K562 (cell line): ENCODE measurements around the gene ACE. TPM values are rescaled to one million over a fixed set of nuclear protein-coding genes. Genes with fewer than 3 reads are reported as not detected.

Source experiments
- ATAC-seq: fragments of 200-7000 bp; cut with Tn5 transposase; 3 replicates; pipeline ENCODE4 v1.9.1; 2020; ENCODE audit warnings: moderate library complexity
- BruUV-seq: library from RNA; stranded (reverse); fragments of 400-500 nt; replicated peaks from 2 replicates; lab custom pipeline; 2021; lab: Mats Ljungman, UMichigan
- CTCF ChIA-PET: fragments of 300-600 bp; formaldehyde crosslinking; extraction: SDS; loops from one replicate; lab custom pipeline; 2021; ENCODE audit warnings: low intra/inter-chr PET ratio; lab: Yijun Ruan, JAX
- POLR2A ChIA-PET: fragments of 300-600, 350-650 bp; sonication (Branson Sonifier 250); formaldehyde crosslinking; extraction: SDS; loops from one replicate; lab custom pipeline; 2021; ENCODE audit warnings: antibody characterized with exemption, inconsistent platforms; lab: Yijun Ruan, JAX
- DNase-seq, 4 experiments: peaks; one replicate each; pipeline versions ENCODE4 v3.0.0 to v3.0.0-alpha.2; 2011 to 2018; ENCODE audit warnings: low spot score in 3 of 4, mixed read lengths in 3 of 4; ENCODE audit errors: extremely low read depth in 1 of 4
- FAIRE-seq: peaks from 2 replicates; lab custom pipeline; 2011; peaks lifted over from hg19 to GRCh38; lab: Jason Lieb, UNC
- H2AFZ ChIP-seq: 2 replicates; pipeline ENCODE4 v1.6.0; 2011; ENCODE audit warnings: low read depth, low read length, control low read depth, inconsistent platforms
- H3K27ac ChIP-seq: fragments of 200-600 bp; 3 replicates; pipeline ENCODE4 v1.8.0; 2011; ENCODE audit warnings: low read depth, mild to moderate bottlenecking, control low read depth, inconsistent platforms, low read length, moderate library complexity, mixed read lengths; ENCODE audit errors: extremely low read depth
- H3K27me3 ChIP-seq, 2 experiments: fragments of 300-600 bp in 1 of 2; 2 replicates in 1 of 2; 3 replicates in 1 of 2; pipeline versions ENCODE4 v1.6.0 to v1.8.0; 2011; ENCODE audit warnings: inconsistent platforms in 2 of 2, low read length in 2 of 2, mild to moderate bottlenecking in 1 of 2, mixed read lengths in 1 of 2, moderate library complexity in 1 of 2; ENCODE audit not compliant: control insufficient read depth in 2 of 2, insufficient read depth in 2 of 2
- H3K36me3 ChIP-seq: fragments of 300-600 bp; 3 replicates; pipeline ENCODE4 v1.8.0; 2011; ENCODE audit warnings: mild to moderate bottlenecking, low read length, inconsistent platforms; ENCODE audit not compliant: control insufficient read depth, insufficient read depth
- H3K4me1 ChIP-seq, 2 experiments: fragments of 200-600 bp in 1 of 2; replicated peaks in 1 of 2; 2 replicates in 1 of 2; 3 replicates in 1 of 2; pipeline versions ENCODE4 v1.5.1 to v1.8.0; 2011; ENCODE audit warnings: inconsistent platforms in 2 of 2, low read length in 2 of 2, mild to moderate bottlenecking in 1 of 2, mixed read lengths in 1 of 2, moderate library complexity in 1 of 2; ENCODE audit not compliant: control insufficient read depth in 2 of 2, insufficient read depth in 2 of 2
- H3K4me2 ChIP-seq: 2 replicates; pipeline ENCODE4 v1.6.1; 2011; ENCODE audit warnings: low read length, control low read depth, inconsistent platforms, mixed read lengths; ENCODE audit not compliant: insufficient read depth
- H3K4me3 ChIP-seq: fragments of 200-600 bp; sonication (generic), shearing (Covaris generic); 2 replicates; pipeline ENCODE4 v1.5.1; 2016; ENCODE audit warnings: control low read depth, inconsistent platforms
- H3K79me2 ChIP-seq: fragments of 200-600 bp; 3 replicates; pipeline ENCODE4 v1.8.0; 2011; ENCODE audit warnings: low read length, inconsistent platforms; ENCODE audit not compliant: control insufficient read depth, insufficient read depth
- H3K9ac ChIP-seq, 2 experiments: 2 replicates each; pipeline versions ENCODE4 v1.6.0 to v1.6.1; 2011; ENCODE audit warnings: low read depth in 2 of 2, low read length in 2 of 2, control low read depth in 1 of 2, inconsistent platforms in 1 of 2, mild to moderate bottlenecking in 1 of 2, mixed read lengths in 1 of 2; ENCODE audit not compliant: insufficient read depth in 1 of 2
- H3K9me1 ChIP-seq: one replicate; pipeline ENCODE4 v1.6.0; 2011; ENCODE audit warnings: inconsistent platforms, mild to moderate bottlenecking, low read length, moderate library complexity; ENCODE audit not compliant: control insufficient read depth, insufficient read depth
- H3K9me3 ChIP-seq: replicated peaks from 2 replicates; pipeline ENCODE4 v1.5.1; 2011; ENCODE audit warnings: low read depth, low read length, inconsistent platforms; ENCODE audit not compliant: control insufficient read depth, insufficient read depth
- H4K20me1 ChIP-seq: replicated peaks from 2 replicates; pipeline ENCODE4 v1.6.1; 2011; ENCODE audit warnings: low read length, inconsistent platforms, mixed read lengths; ENCODE audit not compliant: control insufficient read depth, insufficient read depth
- ARNT ChIP-seq, 2 experiments: fragments of 450-650 bp; IDR thresholded peaks; 2 replicates each; pipeline ENCODE4 v1.6.1; 2016; ENCODE audit warnings: mild to moderate bottlenecking in 1 of 2
- BHLHE40 ChIP-seq: IDR thresholded peaks from 2 replicates; pipeline ENCODE4 v1.6.1; 2011; ENCODE audit warnings: low read length, improper control_type of control experiment
- FOXJ2 ChIP-seq: fragments of 200-800 bp; sonication (Bioruptor generic); IDR thresholded peaks from 2 replicates; pipeline ENCODE4 v1.6.1; 2016; ENCODE audit warnings: missing genetic modification characterization, missing compliant biosample characterization
- GABPB1 ChIP-seq: sonication (generic); formaldehyde crosslinking; IDR thresholded peaks from 2 replicates; pipeline ENCODE4 v1.8.0; 2022; ENCODE audit warnings: mild to moderate bottlenecking, missing genetic modification reagents
- HBP1 ChIP-seq: fragments of 450-650 bp; formaldehyde crosslinking; IDR thresholded peaks from 2 replicates; pipeline ENCODE4 v1.4.0; 2022; ENCODE audit warnings: missing genetic modification characterization
- L3MBTL2 ChIP-seq: fragments of 450-650 bp; IDR thresholded peaks from 2 replicates; pipeline ENCODE4 v1.6.1; 2016; ENCODE audit warnings: mild to moderate bottlenecking, moderate library complexity
- MITF ChIP-seq: IDR thresholded peaks from 2 replicates; pipeline ENCODE4 v1.6.1; 2014; ENCODE audit warnings: antibody characterized with exemption
- NCOA1 ChIP-seq: fragments of 450-650 bp; IDR thresholded peaks from 2 replicates; pipeline ENCODE4 v1.6.1; 2016; ENCODE audit warnings: low read depth
- SETDB1 ChIP-seq: IDR thresholded peaks from one replicate; pipeline ENCODE4 v1.6.1; 2012; ENCODE audit warnings: low read length, control low read depth, inconsistent platforms
- SLC30A9 ChIP-seq: fragments of 250-450 bp; sonication (Bioruptor Pico); IDR thresholded peaks from 2 replicates; pipeline ENCODE4 v1.8.0; 2022; ENCODE audit warnings: mild to moderate bottlenecking, moderate library complexity
- TBP ChIP-seq: optimal IDR thresholded peaks from 2 replicates; pipeline ENCODE3; 2011; ENCODE audit warnings: low read depth, low read length, improper control_type of control experiment
- TRIM25 ChIP-seq: fragments of 450-650 bp; IDR thresholded peaks from 2 replicates; pipeline ENCODE4 v1.7.0; 2016; ENCODE audit warnings: borderline replicate concordance
- WGBS: fragments of 100-300 bp; shearing (Covaris generic); methylation state at CpG from one replicate; pipeline ENCODE4 v1.1.6; 2016; ENCODE audit warnings: low coverage, mixed read lengths; ENCODE audit not compliant: insufficient coverage; ENCODE audit errors: missing lambda C conversion rate; 5-methylcytosine and 5-hydroxymethylcytosine counted together
- in situ Hi-C: fragments of 300-500 bp; cut with MboI; formaldehyde crosslinking; loops from 4 replicates; pipeline ENCODE4 v1.15.0; 2018; ENCODE audit warnings: inconsistent platforms, mixed read lengths
- intact Hi-C: fragments of 100-400 bp; cut with micrococcal nuclease; formaldehyde crosslinking; loops from 2 replicates; pipeline ENCODE4 v1.14.2; 2022
- polyA plus RNA-seq, 8 experiments: library from polyadenylated mRNA; depleted of rRNA in 4 of 8; stranded (reverse) in 5 of 8; unstranded in 3 of 8; fragments of >200 nt; fragmentation: Nextera tagmentation in 2 of 8; fragmentation: Illumina TruSeq in 1 of 8; extraction: Ambion mirVana in 2 of 8; extraction: Trizol in 1 of 8; gene quantifications; 2 replicates each; pipeline versions ENCODE4 v1.2.1 to v1.2.3, GENCODE V29; 2011 to 2014; ENCODE audit warnings: inconsistent platforms in 1 of 8, missing spikeins in 1 of 8
- total RNA-seq, 7 experiments: library from RNA; depleted of rRNA in 6 of 7; stranded (reverse); fragments of >200 nt in 6 of 7; fragmentation: Illumina TruSeq in 2 of 7; extraction: Trizol in 2 of 7; gene quantifications; 2 replicates each; pipeline versions ENCODE4 v1.2.1 to v1.2.3, GENCODE V29; 2011 to 2021; ENCODE audit warnings: low replicate concordance in 1 of 7

ACE gene
- total and polyA plus RNA-seq, 9 of the 15 experiments (the other 6 are each of a cell fraction or from before 2014, with no cell fraction given): 0.07 to 2.5 (median 0.47) TPM; not detected in 1

GRCh38 chr17:63519116-63519881 lies 42.4 kb downstream of the ACE start (continued):
- TF ChIP-seq HBP1 (CRISPR knock-in tag): no peak

GRCh38 chr17:63519972-63520882 lies 43.4 kb downstream of the ACE start:
- ATAC-seq (no peak), FAIRE-seq (no peak), DNase-seq (no peak)
- Histone ChIP-seq H3K4me1 (peaks cover 0 to 5% of the 10 kb centered on the region in 2 experiments; a peak in 2 of 5 replicates), H3K36me3 (no peaks in the 10 kb centered on the region), H3K4me3 (no peak overlapping the region), H3K27ac (no peak overlapping the region), H3K9me1 (peaks cover 3% of the 10 kb centered on the region), H3K79me2 (no peaks in the 10 kb centered on the region), H2AFZ (no peak overlapping the region), H3K9me3 (no peaks in the 10 kb centered on the region), H3K9ac (no peak overlapping the region), H3K4me2 (no peak overlapping the region), H4K20me1 (peaks cover 20% of the 10 kb centered on the region), H3K27me3 (peaks cover 6 to 32% of the 10 kb centered on the region in 2 experiments; a peak in 3 of 5 replicates)
- intact Hi-C loops (no loop called here), in situ Hi-C loops (no loop called here)
- 2% methylated on average over 5 of the region's 5 CpGs for WGBS
- TF ChIP-seq FOXJ2 (tag): no peak
- no peak for TF ChIP-seq TRIM25
- no peak for TF ChIP-seq TBP
- no peak for TF ChIP-seq SETDB1
- TF ChIP-seq SLC30A9 (CRISPR knock-in tag): no peak
- no peak for TF ChIP-seq MITF
- no peak for TF ChIP-seq ARNT (IDR thresholded peaks at IDR 0.05)
- TF ChIP-seq BHLHE40: no peak
- no peak for TF ChIP-seq GABPB1 (CRISPR knock-in tag)
- TF ChIP-seq NCOA1: no peak
- no peak for TF ChIP-seq L3MBTL2
- ChIA-PET POLR2A (interaction anchor here (0.6 to 1.1 kb wide), 3 partner anchors 12 to 244 kb away, joined by 3 to 4 read pairs (median 3); no protein-coding TSS in a partner anchor), CTCF (no interaction called here)
- no TSS peak for BruUV-seq
